Gastrocnemius medialis (tissue), 4 donors: ENCODE data around the gene ZBTB20.

Experiments
- CTCF ChIP-seq, 5 experiments: fragments of 450-650 bp in 3 of 5; fragments of 200-600 bp in 2 of 5; sonication (generic) in 2 of 5; IDR thresholded peaks in 4 of 5; conservative IDR thresholded peaks in 1 of 5; 1 replicate in 4 of 5; 2 replicates in 1 of 5; pipeline ENCODE4 v1.5.1; 2016 to 2019; ENCODE audit warnings: antibody characterized with exemption in 5 of 5, mild to moderate bottlenecking in 3 of 5, moderate library complexity in 3 of 5
- POLR2A ChIP-seq, 2 donors: fragments of 450-650 bp; IDR thresholded peaks; one replicate each; pipeline ENCODE4 v1.6.1; 2017; ENCODE audit warnings: antibody characterized with exemption in 2 of 2, mild to moderate bottlenecking in 2 of 2, moderate library complexity in 2 of 2

- peak in 2 of 5 experiments; percentile 18 to 22 for TF ChIP-seq CTCF (IDR thresholded peaks at IDR 0.05 in 4 of 5, conservative IDR thresholded peaks at IDR 0.05 in 1 of 5)
- TF ChIP-seq POLR2A (IDR thresholded peaks at IDR 0.05) = no peak
Observed at GRCh38 chr3:114450008-114450596, 697.0 kb downstream of the ZBTB20 start.
